Measurements from ENCODE around the gene PPFIA3.
"Not testable (repeated sequence)": the region's sequence is repeated elsewhere in the genome, so short reads cannot be mapped to it uniquely, and the experiment has no call there.

The PPFIA3 gene

DNA sequence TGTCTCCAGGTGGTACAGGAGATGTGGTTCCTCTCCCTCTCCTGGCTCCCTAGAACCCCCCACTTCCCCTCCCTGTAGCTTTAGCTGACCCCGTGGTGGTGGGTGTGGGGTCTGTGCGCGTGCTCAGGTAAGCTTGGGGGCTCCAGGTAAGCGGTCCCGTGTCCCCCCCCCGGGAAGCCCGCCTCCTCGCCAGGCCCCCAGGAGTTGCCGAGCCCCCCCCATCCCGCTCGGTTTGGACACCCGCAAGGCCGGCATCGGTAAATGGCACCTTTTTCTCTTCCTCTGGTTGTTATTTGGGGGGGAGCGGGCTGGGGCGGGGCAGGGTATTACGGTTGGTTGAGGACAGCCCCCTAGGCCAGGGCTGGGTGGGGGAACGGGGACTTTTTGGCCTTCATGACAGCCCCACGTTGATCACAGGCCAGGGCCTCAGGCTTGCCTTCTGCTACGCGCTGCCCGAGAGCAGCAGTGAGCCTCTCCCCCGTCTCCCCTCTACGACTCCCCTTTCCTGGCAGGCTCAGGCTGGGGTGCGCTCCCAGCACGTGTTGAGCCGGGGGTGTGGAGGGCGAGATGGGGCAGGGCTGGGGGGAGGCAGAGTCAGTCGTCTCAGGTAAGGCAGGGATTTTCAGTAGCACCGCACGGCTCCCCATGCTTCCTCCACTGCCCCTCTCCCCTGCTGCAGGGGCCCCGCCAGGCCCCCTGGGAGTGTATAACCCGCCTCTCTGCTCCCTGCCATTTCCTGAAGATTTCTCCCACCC lies 15.8 kb upstream of the PPFIA3 start:
- DNase-seq, result no peak

DNA sequence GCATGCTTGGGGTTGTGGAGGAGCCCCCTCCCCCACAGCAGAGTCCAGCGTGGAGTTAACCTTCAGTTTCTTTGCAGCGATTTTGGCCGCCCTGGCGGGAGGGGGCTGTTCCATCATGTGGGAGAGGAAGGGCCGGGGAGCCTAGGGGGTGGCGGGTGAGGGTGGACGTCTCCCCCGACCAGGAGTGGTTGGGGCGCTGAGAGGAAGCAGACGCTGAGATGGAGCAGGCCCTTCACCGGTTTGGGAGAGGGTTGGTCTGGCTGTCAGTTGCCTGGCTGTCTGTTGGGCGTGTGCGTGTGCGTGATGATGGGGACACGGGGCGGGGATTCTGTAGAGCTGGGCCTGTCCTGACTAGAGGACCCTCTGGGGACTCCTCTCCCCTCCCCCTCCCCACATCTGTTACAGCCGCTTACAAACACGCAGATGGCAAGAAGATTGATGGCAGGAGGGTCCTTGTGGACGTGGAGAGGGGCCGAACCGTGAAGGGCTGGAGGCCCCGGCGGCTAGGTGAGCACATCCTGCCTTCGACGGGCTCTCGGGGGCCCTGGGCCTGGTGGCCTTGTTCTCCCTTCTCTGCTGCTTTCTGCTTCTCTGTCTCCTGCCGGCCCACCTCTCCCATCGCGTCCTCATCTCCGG lies 15.0 kb upstream of the PPFIA3 start:
- DNase-seq, result no peak

DNA sequence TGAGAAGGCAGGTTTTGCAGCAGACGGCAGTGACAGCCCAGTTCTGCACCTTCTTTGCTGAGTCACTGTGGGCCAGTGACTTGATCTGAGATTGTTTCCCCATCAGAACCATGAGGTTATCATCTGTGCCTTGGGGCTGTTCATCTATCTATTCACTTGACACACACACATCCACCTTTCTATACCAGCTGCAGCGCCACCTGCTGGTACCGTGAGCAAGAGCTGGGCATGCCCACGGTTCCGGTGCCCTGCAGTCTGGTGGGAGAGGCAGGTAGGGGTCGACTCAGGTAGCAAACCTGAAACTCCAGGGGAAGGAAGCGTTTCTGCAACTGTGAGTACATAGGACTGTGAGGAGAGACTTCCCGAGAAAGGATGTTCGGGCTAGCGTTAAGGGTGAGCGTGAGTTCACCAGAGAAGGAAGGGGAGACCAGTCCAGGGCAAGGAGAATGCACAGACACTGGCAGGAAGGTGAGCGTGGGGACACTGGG lies 12.7 kb upstream of the PPFIA3 start:
- DNase-seq, result peak; percentile 70

- DNase-seq, result no peak
These were observed 11.5 kb upstream of the PPFIA3 start for GRCh38 chr19:49107625-49108459.

- DNase-seq, result no peak
These were observed 10.3 kb upstream of the PPFIA3 start for GRCh38 chr19:49109051-49109450.

GRCh38 chr19:49109569-49110233 lies 9.6 kb upstream of the PPFIA3 start:
- DNase-seq, result no peak

DNA sequence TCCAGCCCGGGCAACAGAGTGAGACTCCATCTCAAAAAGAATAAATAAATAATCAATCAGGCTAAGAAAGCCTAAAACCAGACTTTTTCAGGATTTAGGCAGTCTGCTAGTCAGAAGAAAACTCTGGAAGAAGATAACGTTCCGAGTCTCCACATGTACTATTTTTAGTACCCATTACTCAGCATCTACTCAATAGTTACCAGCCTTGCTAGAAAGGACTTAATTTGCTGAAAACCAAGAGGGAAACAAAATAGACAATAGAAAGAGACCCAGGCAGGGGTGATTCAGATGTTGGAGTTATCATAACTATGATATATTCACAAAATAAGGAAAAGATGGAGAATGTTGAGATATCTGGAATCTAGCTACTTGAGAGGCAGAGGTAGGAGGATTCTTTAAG lies 8.8 kb upstream of the PPFIA3 start:
- DNase-seq, result no peak

- no peak for DNase-seq
These were observed 7.9 kb upstream of the PPFIA3 start for GRCh38 chr19:49111218-49111998.

DNA sequence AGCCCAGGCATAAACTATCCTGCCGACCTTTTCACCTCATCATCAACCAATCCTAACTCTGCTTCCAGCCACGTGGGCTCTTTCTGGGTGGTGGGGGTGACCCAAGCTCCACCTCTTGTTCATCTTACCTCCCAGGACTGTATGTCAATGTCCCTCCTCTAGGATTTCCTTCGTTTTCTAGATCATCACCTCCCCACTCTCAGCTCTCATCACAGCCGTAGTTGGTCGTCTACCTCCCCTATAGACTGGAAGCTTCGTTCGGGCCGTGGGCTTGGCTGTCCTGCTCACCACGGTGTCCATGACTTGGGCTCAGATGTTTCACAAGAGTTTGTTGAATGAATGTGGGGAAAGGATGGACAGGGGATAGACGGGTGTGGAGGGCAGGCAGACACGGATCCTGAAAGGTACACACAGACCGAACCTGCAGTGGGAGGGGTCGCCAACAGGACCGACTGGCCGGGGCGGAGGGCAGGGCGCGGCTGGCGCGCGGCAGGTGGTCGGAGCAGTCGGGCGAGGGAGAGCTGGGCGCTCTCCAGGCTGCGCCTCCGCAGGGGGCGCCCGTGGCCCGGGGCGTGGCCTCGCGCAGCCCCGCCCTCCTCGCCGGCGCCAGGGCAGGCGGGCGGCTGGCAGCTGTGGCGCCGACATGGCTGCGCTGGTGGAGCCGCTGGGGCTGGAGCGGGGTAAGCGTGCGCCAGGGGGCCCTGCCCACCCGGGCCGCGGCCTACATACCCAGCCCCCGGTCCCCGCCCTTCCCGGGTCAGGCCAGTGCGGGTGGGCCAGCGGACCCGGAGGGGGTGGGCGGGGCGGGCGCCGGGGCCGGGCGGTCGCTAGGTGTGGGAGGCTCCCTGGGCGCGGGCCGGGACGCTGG lies 5.3 kb upstream of the PPFIA3 start, which contains the start of gene LIN7B:
Gene LIN7B (plus strand): TSS at position 609 of the 868 bp plus-strand sequence. CDS start 35 bp downstream, at position 644.
- peak; percentile 77 for DNase-seq

GRCh38 chr19:49114630-49115363 lies 4.5 kb upstream of the PPFIA3 start:
- DNase-seq, result peak; percentile 66

DNA sequence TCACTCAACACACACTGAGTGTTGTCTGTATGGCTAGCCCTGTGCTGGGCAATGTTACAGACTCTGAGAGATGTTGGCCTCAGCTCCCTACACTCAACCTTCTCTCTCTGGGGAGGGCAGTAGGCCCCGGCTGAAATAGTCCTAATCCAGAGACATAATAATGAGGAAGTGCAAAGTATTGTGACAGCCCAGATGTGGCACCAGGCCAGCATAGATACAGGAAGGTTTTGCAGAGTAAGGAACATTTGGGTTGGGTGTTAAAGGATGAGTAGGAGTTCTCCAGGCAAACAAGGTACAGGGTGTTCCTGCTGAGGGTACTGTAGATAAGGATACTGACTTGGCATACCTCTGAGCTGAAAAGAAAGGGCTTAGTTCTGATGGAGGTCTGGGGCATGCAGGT lies 2.8 kb upstream of the PPFIA3 start:
- no peak for DNase-seq

DNA sequence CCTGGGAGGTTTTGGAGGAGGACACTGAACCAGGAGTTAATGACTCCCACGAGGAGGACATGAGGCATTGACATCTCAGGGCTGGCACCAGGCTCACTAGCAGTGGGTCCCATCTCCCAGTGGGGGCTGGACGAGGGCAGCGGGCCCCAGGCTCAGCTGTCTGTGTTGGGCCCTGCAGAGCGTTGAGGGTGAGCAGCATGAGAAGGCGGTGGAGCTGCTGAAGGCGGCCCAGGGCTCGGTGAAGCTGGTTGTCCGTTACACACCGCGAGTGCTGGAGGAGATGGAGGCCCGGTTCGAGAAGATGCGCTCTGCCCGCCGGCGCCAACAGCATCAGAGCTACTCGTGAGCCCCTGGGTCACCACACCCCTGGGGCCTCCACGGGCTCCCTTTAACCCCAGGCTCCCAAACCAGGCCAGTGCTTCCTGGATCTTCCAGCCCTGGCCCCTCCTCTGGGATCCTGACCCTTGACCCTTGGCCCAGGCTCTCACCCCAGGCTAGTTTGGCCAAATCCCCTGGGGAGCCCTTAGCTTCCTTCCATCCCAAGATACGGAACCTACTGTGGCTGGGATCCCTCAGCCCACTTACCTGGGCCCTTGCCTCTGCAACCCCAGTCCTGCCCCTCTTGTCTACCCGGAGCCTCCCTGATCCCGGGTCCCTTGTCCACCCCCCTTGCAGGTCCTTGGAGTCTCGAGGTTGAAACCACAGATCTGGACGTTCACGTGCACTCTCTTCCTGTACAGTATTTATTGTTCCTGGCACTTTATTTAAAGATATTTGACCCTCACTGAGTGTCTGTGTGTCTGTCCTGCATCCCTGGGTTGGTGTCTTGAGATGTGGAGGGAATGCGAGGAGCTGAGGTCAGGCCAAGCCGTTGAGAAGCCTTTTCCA lies 1.4 kb upstream of the PPFIA3 start:
- no peak for DNase-seq

GRCh38 chr19:49118565-49119410 lies 556 bp upstream of the PPFIA3 start, which contains the start of gene C19orf73:
Gene C19orf73, minus strand, starts transcription at chr19:49119143. Its CDS starts 121 bp downstream, at chr19:49119022.
- peak; percentile 94 for DNase-seq

- no peak for DNase-seq
These were observed 960 bp downstream of the PPFIA3 start for GRCh38 chr19:49120325-49120683.

DNA sequence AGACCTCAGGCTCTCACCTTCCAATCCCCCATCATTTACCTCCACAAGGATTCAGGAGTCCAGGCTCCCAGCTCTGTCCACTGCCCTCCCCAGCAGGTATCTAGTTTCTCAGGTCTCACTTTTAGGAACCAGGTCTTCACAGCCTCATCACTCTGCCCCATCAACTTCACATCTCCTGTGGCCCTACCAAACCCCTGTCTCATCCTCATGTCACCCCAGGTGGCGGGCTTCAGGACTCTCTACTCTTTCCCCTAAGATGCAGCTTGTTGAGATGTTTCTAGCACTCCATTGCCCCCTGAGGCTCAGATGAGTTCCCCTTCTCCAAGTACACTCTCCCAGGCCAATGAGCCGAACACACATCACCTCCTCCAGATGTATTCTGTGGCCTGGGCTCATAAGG lies 1.5 kb downstream of the PPFIA3 start:
- DNase-seq, result no peak

DNA sequence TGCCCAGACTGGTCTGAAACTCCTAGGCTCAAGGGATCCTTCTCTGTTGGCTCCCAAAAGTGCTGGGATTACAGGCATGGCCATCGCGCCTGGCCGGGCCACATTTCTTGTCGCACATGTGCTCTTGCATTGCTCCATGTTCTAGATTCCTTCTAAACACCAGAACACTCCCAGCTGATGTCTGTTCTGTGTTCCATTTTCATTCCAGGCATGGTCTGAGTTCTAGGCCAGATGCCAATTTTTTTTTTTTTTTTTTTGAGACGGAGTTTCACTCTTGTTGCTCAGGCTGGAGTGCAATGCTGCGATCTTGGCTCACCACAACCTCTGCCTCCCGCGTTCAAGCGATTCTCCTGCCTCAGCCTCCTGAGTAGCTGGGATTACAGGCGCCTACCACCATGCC lies 2.5 kb downstream of the PPFIA3 start:
- DNase-seq, result not testable (repeated sequence)

DNA sequence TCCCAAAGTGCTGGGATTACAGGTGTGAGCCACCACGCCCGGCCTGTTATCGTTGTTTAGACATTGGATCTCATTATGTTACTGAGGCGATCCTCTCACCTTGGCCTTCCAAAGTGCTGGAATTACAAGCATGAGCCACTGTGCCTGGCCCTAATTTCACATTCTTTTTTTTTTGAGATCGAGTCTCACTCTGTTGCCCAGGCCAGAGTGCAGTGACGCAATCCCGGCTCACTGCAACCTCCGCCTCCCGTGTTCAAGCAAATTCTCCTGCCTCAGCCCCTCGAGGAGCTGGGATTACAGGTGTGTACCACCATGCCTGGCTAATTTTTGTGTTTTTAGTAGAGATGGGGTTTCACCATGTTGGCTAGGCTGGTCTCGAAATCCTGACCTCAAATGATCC lies 3.9 kb downstream of the PPFIA3 start:
- not testable (repeated sequence) for DNase-seq

Measured in activated naive CD4-positive, alpha-beta T cell treated with anti-CD3 and anti-CD28 coated beads, Interleukin-2, amount 50 U/mL, for 16 hours (primary cell).